ENCODE results near the gene NAP1L4. TPM values are rescaled to one million over a fixed set of nuclear protein-coding genes. Genes with fewer than 3 reads are reported as not detected.

NAP1L4 gene
- total and polyA plus RNA-seq, 2 of the 8 experiments (the other 6 are each of a cell fraction or from before 2014, with no cell fraction given): 75.8 to 194 TPM

- WGBS, 2 experiments (ENCODE audit: extremely low coverage in 1 of 2, insufficient coverage in 1 of 2, insufficient read length in 1 of 2, insufficient replicate concordance in 2 of 2, low coverage in 1 of 2, low lambda C conversion rate in 2 of 2, missing lambda C conversion rate in 1 of 2): 89% methylated on average over 13 of the region's 13 CpGs; no CpG with 5 or more reads in 1 of the 2 experiments
- CTCF ChIA-PET (ENCODE audit: partially characterized antibody): interaction anchor here (0.6 to 1.7 kb wide), 5 partner anchors 12 to 82 kb away, joined by 4 to 6 read pairs (median 5); no protein-coding TSS in a partner anchor
- TF ChIP-seq TEAD4 (IDR thresholded peaks at IDR 0.05; ENCODE audit: low read depth, low read length) (no peak), CHD2 (IDR thresholded peaks at IDR 0.05; ENCODE audit: low read length) (no peak), EZH2 (IDR thresholded peaks at IDR 0.05; ENCODE audit: low read depth, low read length, severe bottlenecking) (no peak), RFX5 (IDR thresholded peaks at IDR 0.05; ENCODE audit: borderline replicate concordance, low read depth, low read length) (no peak), POLR2A (IDR thresholded peaks at IDR 0.05; ENCODE audit: control extremely low read depth in 1 of 2, low read depth in 2 of 2, low read length in 2 of 2) (no peak), POU5F1 (IDR thresholded peaks at IDR 0.05; ENCODE audit: low read depth, low read length) (no peak), FOSL1 (IDR thresholded peaks at IDR 0.05; ENCODE audit: insufficient read depth, low read depth, low read length) (no peak), EP300 (IDR thresholded peaks at IDR 0.05; ENCODE audit: borderline replicate concordance in 1 of 2, low read depth in 2 of 2, low read length in 2 of 2) (no peak), ATF3 (IDR thresholded peaks at IDR 0.05; ENCODE audit: insufficient read depth, low read depth, low read length) (no peak), NRF1 (IDR thresholded peaks at IDR 0.05; ENCODE audit: low read depth, low read length) (no peak), SUZ12 (IDR thresholded peaks at IDR 0.05; ENCODE audit: low read length) (no peak), BCL11A (IDR thresholded peaks at IDR 0.05; ENCODE audit: low read depth in 2 of 2, low read length in 2 of 2) (no peak), TCF12 (IDR thresholded peaks at IDR 0.05; ENCODE audit: low read depth, low read length) (no peak), EGR1 (IDR thresholded peaks at IDR 0.05; ENCODE audit: borderline replicate concordance, low read depth, low read length) (no peak)
Observed at GRCh38 chr11:3010004-3010403, 17.9 kb upstream of the NAP1L4 start.

More at GRCh38 chr11:3010004-3010403, 17.9 kb upstream of the NAP1L4 start:
- Histone ChIP-seq H3K79me2 (ENCODE audit: control insufficient read depth in 1 of 2, insufficient read depth in 2 of 2, low read length in 2 of 2) (no peaks in the 10 kb centered on the region), H3K56ac (replicated peaks; ENCODE audit: insufficient read length, low read depth, low read length) (no peak overlapping the region), H3K23me2 (ENCODE audit: low read depth, low read length) (no peaks in the 10 kb centered on the region), H3K4ac (replicated peaks; ENCODE audit: insufficient read length, low read depth, low read length) (no peak overlapping the region), H3K27ac (ENCODE audit: low read depth, low read length) (no peak overlapping the region), H3K23ac (ENCODE audit: insufficient read length) (no peak overlapping the region), H4K8ac (ENCODE audit: extremely low read depth, insufficient read depth, low read length) (no peak overlapping the region), H3K9me3 (ENCODE audit: insufficient read depth in 2 of 2, low read depth in 1 of 2, low read length in 1 of 2) (no peaks in the 10 kb centered on the region), H3K18ac (ENCODE audit: extremely low read depth, low read length) (no peak overlapping the region), H2BK120ac (replicated peaks; ENCODE audit: low read depth, low read length) (no peak overlapping the region), H4K20me1 (replicated peaks in 1 of 2; ENCODE audit: control insufficient read depth in 1 of 2, insufficient read depth in 2 of 2, low read length in 2 of 2) (peaks cover 0 to 5% of the 10 kb centered on the region in 2 experiments), H2BK15ac (ENCODE audit: low read length) (no peak overlapping the region), H3K27me3 (replicated peaks in 1 of 4; ENCODE audit: control insufficient read depth in 3 of 4, extremely low read depth in 1 of 4, insufficient read depth in 3 of 4, low read length in 3 of 4) (no peaks in the 10 kb centered on the region), H3K9ac (replicated peaks in 1 of 4; ENCODE audit: extremely low read depth in 1 of 4, low read depth in 3 of 4, low read length in 3 of 4) (no peak overlapping the region), H3K36me3 (ENCODE audit: control insufficient read depth in 2 of 4, insufficient read depth in 4 of 4, low read length in 3 of 4) (peaks cover 16 to 67% (median 44%) of the 10 kb centered on the region in 4 experiments), H2AK5ac (ENCODE audit: low read depth, low read length) (no peak overlapping the region), H3K4me3 (ENCODE audit: extremely low read depth in 1 of 4, insufficient read depth in 2 of 4, low read depth in 3 of 4, low read length in 4 of 4) (no peak overlapping the region), H2BK20ac (ENCODE audit: low read length) (no peak overlapping the region), H3K14ac (ENCODE audit: insufficient read length) (no peak overlapping the region), H3K4me1 (replicated peaks in 1 of 4; ENCODE audit: control insufficient read depth in 3 of 4, insufficient read depth in 4 of 4, low read length in 3 of 4) (no peaks in the 10 kb centered on the region), H2BK5ac (ENCODE audit: low read depth, low read length) (no peak overlapping the region), H4K91ac (replicated peaks; ENCODE audit: insufficient read length, low read length) (no peak overlapping the region), H3K4me2 (ENCODE audit: insufficient read depth in 1 of 2, low read depth in 2 of 2, low read length in 2 of 2) (no peak overlapping the region), H2AFZ (ENCODE audit: low read length) (no peak overlapping the region), H2BK12ac (ENCODE audit: low read depth, low read length) (no peak overlapping the region), H4K5ac (ENCODE audit: insufficient read length, low read depth, low read length) (no peak overlapping the region), H3K79me1 (ENCODE audit: low read depth, low read length) (no peaks in the 10 kb centered on the region)
- FAIRE-seq (no peak), DNase-seq (ENCODE audit: low read depth in 1 of 2, low spot score in 2 of 2) (no peak)
- POLR2A ChIA-PET (ENCODE audit: partially characterized antibody): interaction anchor here (1.2 to 1.9 kb wide), 6 partner anchors 10 to 16 kb away, joined by 3 to 7 read pairs (median 4); no protein-coding TSS in a partner anchor

Data from H1 (cell line).